ENCODE results near the gene SCAMP4. TPM values are rescaled to one million over a fixed set of nuclear protein-coding genes. Genes with fewer than 3 reads are reported as not detected.

SCAMP4 gene
- total and polyA plus RNA-seq, 2 of the 13 experiments (the other 11 are each of a cell fraction or from before 2014, with no cell fraction given), result 10.7 to 13.7 TPM

GRCh38 chr19:1863638-1864479 lies 41.3 kb upstream of the SCAMP4 start (continued):
- 0 out of 2 replicates have a peak, but pooled peaks have one; percentile 29 for TF ChIP-seq ZBTB20 (CRISPR knock-in tag; IDR thresholded peaks at IDR 0.05; ENCODE audit: borderline replicate concordance, low read depth)
- TF ChIP-seq ERF (CRISPR knock-in tag; IDR thresholded peaks at IDR 0.05), result no peak
- TF ChIP-seq PHB2 (IDR thresholded peaks at IDR 0.05; ENCODE audit: partially characterized antibody), result no peak
- TF ChIP-seq MED8 (CRISPR knock-in tag; IDR thresholded peaks at IDR 0.05; ENCODE audit: insufficient replicate concordance), result peak; percentile 45
- peak; percentile 46 for TF ChIP-seq TAF1 (CRISPR knock-in tag; IDR thresholded peaks at IDR 0.05)
- TF ChIP-seq ZNF253 (CRISPR knock-in tag; IDR thresholded peaks at IDR 0.05; ENCODE audit: borderline replicate concordance), result peak; percentile 67; the same call in 1 of the 2 replicates
- TF ChIP-seq NR0B2 (CRISPR knock-in tag; IDR thresholded peaks at IDR 0.05), result peak; percentile 95; the same call in 1 of the 2 replicates
- peak; percentile 79; the same call in 1 of the 2 replicates for TF ChIP-seq TFDP1 (CRISPR knock-in tag; IDR thresholded peaks at IDR 0.05; ENCODE audit: borderline replicate concordance)
- TF ChIP-seq CREB3 (CRISPR knock-in tag; IDR thresholded peaks at IDR 0.05), result no peak
- 0 out of 2 replicates have a peak, but pooled peaks have one; percentile 38 for TF ChIP-seq PHF20 (CRISPR knock-in tag; IDR thresholded peaks at IDR 0.05)
- no peak for TF ChIP-seq CREM (IDR thresholded peaks at IDR 0.05)
- TF ChIP-seq CREM (CRISPR knock-in tag; IDR thresholded peaks at IDR 0.05), result no peak
- no peak; the same call in 1 of the 2 replicates for TF ChIP-seq TMF1 (CRISPR knock-in tag; IDR thresholded peaks at IDR 0.05; ENCODE audit: low read depth)
- peak; percentile 70 for TF ChIP-seq POLR2G (IDR thresholded peaks at IDR 0.05; ENCODE audit: low read depth, low read length)
- TF ChIP-seq CSRNP2 (CRISPR knock-in tag; conservative IDR thresholded peaks at IDR 0.05; ENCODE audit: low read depth), result no peak
- no peak for TF ChIP-seq ZNF709 (CRISPR knock-in tag; IDR thresholded peaks at IDR 0.05)
- TF ChIP-seq ZNF12 (CRISPR knock-in tag; IDR thresholded peaks at IDR 0.05), result no peak
- peak; percentile 86 for TF ChIP-seq ZBTB10 (CRISPR knock-in tag; IDR thresholded peaks at IDR 0.05; ENCODE audit: borderline replicate concordance)
- no peak for TF ChIP-seq EZH2 (conservative IDR thresholded peaks at IDR 0.05; ENCODE audit: low read depth, low read length)
- no peak for TF ChIP-seq ZNF232 (CRISPR knock-in tag; IDR thresholded peaks at IDR 0.05; ENCODE audit: borderline replicate concordance)
- no peak for TF ChIP-seq ZNF775 (CRISPR knock-in tag; IDR thresholded peaks at IDR 0.05; ENCODE audit: borderline replicate concordance)
- TF ChIP-seq DMAP1 (CRISPR knock-in tag; IDR thresholded peaks at IDR 0.05), result peak; percentile 95
- TF ChIP-seq ZNF629 (CRISPR knock-in tag; conservative IDR thresholded peaks at IDR 0.05), result no peak

Data from HepG2 (cell line).